Measurements from ENCODE around the gene FOXL2.

Gene FOXL2

DNA sequence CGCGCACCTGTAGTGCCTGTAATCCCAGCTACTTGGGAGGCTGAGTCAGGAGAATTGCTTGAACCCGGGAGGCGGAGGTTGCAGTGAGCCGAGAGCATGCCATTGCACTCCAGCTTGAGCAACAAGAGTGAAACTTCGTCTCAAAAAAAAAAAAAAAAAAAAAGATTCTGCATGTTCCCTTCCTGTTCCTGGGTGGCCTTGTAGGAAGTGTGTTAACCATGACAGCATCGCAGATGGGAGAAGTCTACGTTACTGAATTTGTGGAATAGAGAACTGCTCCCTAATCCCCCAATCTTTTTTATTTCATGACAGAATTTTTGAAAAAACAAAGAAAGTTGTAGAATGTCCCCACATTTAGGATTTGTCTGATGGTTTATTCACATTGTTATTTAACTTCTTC lies 45.4 kb downstream of the FOXL2 start:
- Histone ChIP-seq H3K27ac (ENCODE audit: low read depth, low read length, poor library complexity, severe bottlenecking) (no peak overlapping the region), H3K9me2 (ENCODE audit: low read depth, low read length) (no peaks in the 10 kb centered on the region), H3F3A (ENCODE audit: insufficient read depth, low read length) (no peaks in the 10 kb centered on the region), H2AFZ (ENCODE audit: low read length) (no peak overlapping the region), H3K27me3 (ENCODE audit: insufficient read depth, low read length) (peaks cover 4% of the 10 kb centered on the region; the same call in 1 of the 2 replicates), H3K4me3 (ENCODE audit: low read depth, low read length, poor library complexity, severe bottlenecking) (no peak overlapping the region), H3K9me3 (ENCODE audit: low read length) (no peaks in the 10 kb centered on the region), H3K79me2 (ENCODE audit: insufficient read depth, low read length) (no peaks in the 10 kb centered on the region), H4K20me1 (ENCODE audit: insufficient read depth, low read length) (no peaks in the 10 kb centered on the region), H3K9ac (ENCODE audit: low read length) (no peak overlapping the region), H3K4me1 (ENCODE audit: insufficient read depth, low read length, severe bottlenecking) (no peaks in the 10 kb centered on the region), H3K4me2 (ENCODE audit: low read length) (no peak overlapping the region), H3K36me3 (ENCODE audit: insufficient read depth, low read length) (no peaks in the 10 kb centered on the region)
- no peak for TF ChIP-seq CTCF (IDR thresholded peaks at IDR 0.05; ENCODE audit: low read length)

DNA sequence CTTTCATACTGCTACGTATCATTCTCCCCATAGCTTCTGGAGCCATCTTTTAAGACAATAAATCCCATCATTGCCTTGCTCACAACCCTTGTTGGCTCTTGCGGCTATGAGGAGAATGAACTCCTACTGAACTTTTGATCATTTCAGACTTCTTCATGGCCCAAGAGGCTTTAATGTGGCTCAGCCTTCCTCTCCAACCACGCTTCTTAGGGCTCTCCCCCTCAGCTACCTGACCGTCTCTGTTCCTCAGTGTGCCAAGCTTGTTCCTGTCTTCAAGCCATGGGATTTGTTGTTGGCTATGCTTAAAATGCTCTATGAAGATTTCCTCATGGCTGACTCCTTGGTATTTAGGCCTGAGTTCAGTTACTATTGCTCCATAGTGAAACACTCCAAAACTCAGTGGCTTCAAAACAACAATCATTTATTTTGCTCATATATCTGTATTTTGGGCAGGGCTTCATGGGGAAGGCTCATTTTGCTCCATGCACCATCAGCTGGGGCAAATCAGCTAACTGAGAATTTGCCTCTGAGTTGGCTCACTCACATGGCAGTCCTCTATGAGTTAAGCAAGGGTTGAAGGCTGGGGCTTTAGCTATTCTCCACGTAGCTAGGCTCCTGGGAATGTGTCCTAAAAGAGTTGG lies 47.5 kb downstream of the FOXL2 start:
- Histone ChIP-seq H3K4me2 (ENCODE audit: low read length) (no peak overlapping the region), H3K79me2 (ENCODE audit: insufficient read depth, low read length) (no peaks in the 10 kb centered on the region), H3K4me3 (ENCODE audit: low read depth, low read length, poor library complexity, severe bottlenecking) (no peak overlapping the region), H3K9ac (ENCODE audit: low read length) (no peak overlapping the region), H3K4me1 (ENCODE audit: insufficient read depth, low read length, severe bottlenecking) (no peaks in the 10 kb centered on the region), H3K9me2 (ENCODE audit: low read depth, low read length) (no peaks in the 10 kb centered on the region), H3K36me3 (ENCODE audit: insufficient read depth, low read length) (no peaks in the 10 kb centered on the region), H3K27ac (ENCODE audit: low read depth, low read length, poor library complexity, severe bottlenecking) (no peak overlapping the region), H4K20me1 (ENCODE audit: insufficient read depth, low read length) (no peaks in the 10 kb centered on the region), H3K27me3 (ENCODE audit: insufficient read depth, low read length) (no peaks in the 10 kb centered on the region), H3K9me3 (ENCODE audit: low read length) (no peaks in the 10 kb centered on the region), H3F3A (ENCODE audit: insufficient read depth, low read length) (no peaks in the 10 kb centered on the region), H2AFZ (ENCODE audit: low read length) (no peak overlapping the region)
- TF ChIP-seq EZH2 (IDR thresholded peaks at IDR 0.05; ENCODE audit: borderline replicate concordance, low read length): no peak
- TF ChIP-seq CTCF (IDR thresholded peaks at IDR 0.05; ENCODE audit: low read length): no peak

- H3K36me3 ChIP-seq (ENCODE audit: insufficient read depth, low read length): no peaks in the 10 kb centered on the region
- no peaks in the 10 kb centered on the region for H3K9me2 ChIP-seq (ENCODE audit: low read depth, low read length)
Measured at GRCh38 chr3:138898708-138899107, 48.2 kb downstream of the FOXL2 start.

More at GRCh38 chr3:138898708-138899107, 48.2 kb downstream of the FOXL2 start:
- Histone ChIP-seq H3K79me2 (ENCODE audit: insufficient read depth, low read length) (no peaks in the 10 kb centered on the region), H3K9me3 (ENCODE audit: low read length) (no peaks in the 10 kb centered on the region), H3K27ac (ENCODE audit: low read depth, low read length, poor library complexity, severe bottlenecking) (no peak overlapping the region), H3K4me1 (ENCODE audit: insufficient read depth, low read length, severe bottlenecking) (no peaks in the 10 kb centered on the region), H3K9ac (ENCODE audit: low read length) (no peak overlapping the region), H3K27me3 (ENCODE audit: insufficient read depth, low read length) (no peaks in the 10 kb centered on the region), H3K4me2 (ENCODE audit: low read length) (no peak overlapping the region), H3F3A (ENCODE audit: insufficient read depth, low read length) (no peaks in the 10 kb centered on the region), H3K4me3 (ENCODE audit: low read depth, low read length, poor library complexity, severe bottlenecking) (no peak overlapping the region), H4K20me1 (ENCODE audit: insufficient read depth, low read length) (no peaks in the 10 kb centered on the region), H2AFZ (ENCODE audit: low read length) (no peak overlapping the region)
- TF ChIP-seq CTCF (IDR thresholded peaks at IDR 0.05; ENCODE audit: low read length): no peak
- no peak for TF ChIP-seq EZH2 (IDR thresholded peaks at IDR 0.05; ENCODE audit: borderline replicate concordance, low read length)
